H1 (cell line): Measurements from ENCODE around the gene STEAP4. TPM values are rescaled to one million over a fixed set of nuclear protein-coding genes. Genes with fewer than 3 reads are reported as not detected.

Source experiments
- BCL11A ChIP-seq, 2 experiments: IDR thresholded peaks; one replicate each; pipeline ENCODE4 v1.6.1; 2011; ENCODE audit warnings: low read depth in 2 of 2, low read length in 2 of 2, mild to moderate bottlenecking in 2 of 2
- BRCA1 ChIP-seq: IDR thresholded peaks from 2 replicates; pipeline ENCODE4 v1.6.1; 2012; ENCODE audit warnings: low read depth, low read length, improper control_type of control experiment
- CTCF ChIP-seq, 3 experiments: IDR thresholded peaks; 1 replicate in 2 of 3; 2 replicates in 1 of 3; pipeline versions ENCODE4 v1.5.1 to v1.6.1; 2011; ENCODE audit warnings: low read length in 3 of 3, mild to moderate bottlenecking in 3 of 3, inconsistent platforms in 2 of 3, low read depth in 1 of 3, moderate library complexity in 1 of 3; ENCODE audit not compliant: insufficient read depth in 1 of 3; ENCODE audit errors: control extremely low read depth in 1 of 3
- EZH2 ChIP-seq: fragments of 200-600 bp; sonication (generic); IDR thresholded peaks from 2 replicates; pipeline ENCODE4 v1.7.1; 2012; ENCODE audit warnings: low read depth, mild to moderate bottlenecking, moderate library complexity, low read length, inconsistent platforms; ENCODE audit not compliant: severe bottlenecking
- GABPA ChIP-seq: IDR thresholded peaks from 2 replicates; pipeline ENCODE4 v1.6.1; 2011; ENCODE audit warnings: mild to moderate bottlenecking, low read length, moderate library complexity, borderline replicate concordance; ENCODE audit not compliant: insufficient read depth
- polyA plus RNA-seq, 7 experiments: library from polyadenylated mRNA; depleted of rRNA in 3 of 7; stranded (reverse) in 5 of 7; unstranded in 2 of 7; fragments of >200 nt in 5 of 7; fragments of 200-250 nt in 2 of 7; gene quantifications; 1 replicate in 5 of 7; 2 replicates in 1 of 7; 4 replicates in 1 of 7; pipeline versions ENCODE4 v1.2.1 to v1.2.3, GENCODE V29; 2011 to 2013; ENCODE audit warnings: missing spikeins in 2 of 7, mixed read lengths in 2 of 7
- total RNA-seq: library from RNA; stranded (reverse); fragmentation: NEBNext Ultra II Directional; extraction: Animal tissue kit (Norgen Biotek cat#: 25700); gene quantifications from 2 replicates; pipeline ENCODE4 v1.2.1, GENCODE V29; 2021

The STEAP4 gene
- total and polyA plus RNA-seq, 2 of the 8 experiments (the other 6 are each of a cell fraction or from before 2014, with no cell fraction given): under 0.01 TPM; not detected in 1

- TF ChIP-seq CTCF (IDR thresholded peaks at IDR 0.05; ENCODE audit: control extremely low read depth in 1 of 3, insufficient read depth in 1 of 3, low read depth in 1 of 3, low read length in 3 of 3) (no peak), BCL11A (IDR thresholded peaks at IDR 0.05; ENCODE audit: low read depth in 2 of 2, low read length in 2 of 2) (no peak), GABPA (no peak), BRCA1 (no peak), EZH2 (no peak)
Measured at GRCh38 chr7:88293866-88294265, 12.8 kb downstream of the STEAP4 start (continued).
